BE2C (cell line): ENCODE measurements around the gene ZNF384.

Source experiments
- DNase-seq: peaks from one replicate; pipeline ENCODE4 v3.0.0-alpha.2; 2020
- H3K27me3 ChIP-seq: fragments of 250-450 bp; sonication (Bioruptor Pico); 2 replicates; pipeline ENCODE4 v1.5.1; 2020; ENCODE audit warnings: mild to moderate bottlenecking
- H3K36me3 ChIP-seq: fragments of 250-450 bp; sonication (Bioruptor Pico); 2 replicates; pipeline ENCODE4 v1.5.1; 2020; ENCODE audit warnings: mild to moderate bottlenecking
- H3K4me1 ChIP-seq: fragments of 250-450 bp; sonication (Bioruptor Pico); 2 replicates; pipeline ENCODE4 v1.5.1; 2020
- H3K4me3 ChIP-seq: 2 replicates; pipeline ENCODE4 v1.5.1; 2011; ENCODE audit warnings: low read depth, low read length
- H3K9me3 ChIP-seq: fragments of 250-450 bp; sonication (Bioruptor Pico); 2 replicates; pipeline ENCODE4 v1.5.1; 2020
- CTCF ChIP-seq: IDR thresholded peaks from 2 replicates; pipeline ENCODE4 v1.5.1; 2012; ENCODE audit warnings: mild to moderate bottlenecking, low read depth, low read length

ZNF384 gene

GRCh38 chr12:6620137-6620884 is 68.9 kb downstream of the ZNF384 start:
- DNase-seq, result no peak
- no peaks in the 10 kb centered on the region for H3K9me3 ChIP-seq
- TF ChIP-seq CTCF, result no peak
- no peaks in the 10 kb centered on the region for H3K36me3 ChIP-seq
- H3K27me3 ChIP-seq, result no peaks in the 10 kb centered on the region
- no peak overlapping the region for H3K4me3 ChIP-seq
- H3K4me1 ChIP-seq, result no peaks in the 10 kb centered on the region

- no peak for DNase-seq
- no peaks in the 10 kb centered on the region for H3K36me3 ChIP-seq
- H3K4me1 ChIP-seq, result peaks cover 4% of the 10 kb centered on the region
- no peak for TF ChIP-seq CTCF
- H3K9me3 ChIP-seq, result no peaks in the 10 kb centered on the region
- H3K27me3 ChIP-seq, result no peaks in the 10 kb centered on the region
- no peak overlapping the region for H3K4me3 ChIP-seq
Observed at GRCh38 chr12:6618483-6619225, 70.5 kb downstream of the ZNF384 start.
